GM12892 (cell line): ENCODE measurements around the gene CELF1.
A peak's percentile ranks its signal among the peaks of the same experiment; 100 is the strongest.

Experiments used
- DNase-seq: peaks from one replicate; pipeline ENCODE4 v3.0.0; 2011; ENCODE audit not compliant: insufficient read length
- FAIRE-seq: peaks from 2 replicates; lab custom pipeline; 2011; peaks lifted over from hg19 to GRCh38; lab: Jason Lieb, UNC
- POLR2A ChIP-seq: IDR thresholded peaks from 2 replicates; pipeline ENCODE4 v1.6.1; 2011; ENCODE audit warnings: low read depth, low read length, control low read depth
- POLR2AphosphoS5 ChIP-seq: IDR thresholded peaks from 2 replicates; pipeline ENCODE4 v1.6.1; 2011; ENCODE audit warnings: low read depth, low read length, control low read depth
- TAF1 ChIP-seq: IDR thresholded peaks from 2 replicates; pipeline ENCODE4 v1.6.1; 2011; ENCODE audit warnings: low read depth, mild to moderate bottlenecking, control low read depth, low read length, borderline replicate concordance

CELF1 gene

DNA sequence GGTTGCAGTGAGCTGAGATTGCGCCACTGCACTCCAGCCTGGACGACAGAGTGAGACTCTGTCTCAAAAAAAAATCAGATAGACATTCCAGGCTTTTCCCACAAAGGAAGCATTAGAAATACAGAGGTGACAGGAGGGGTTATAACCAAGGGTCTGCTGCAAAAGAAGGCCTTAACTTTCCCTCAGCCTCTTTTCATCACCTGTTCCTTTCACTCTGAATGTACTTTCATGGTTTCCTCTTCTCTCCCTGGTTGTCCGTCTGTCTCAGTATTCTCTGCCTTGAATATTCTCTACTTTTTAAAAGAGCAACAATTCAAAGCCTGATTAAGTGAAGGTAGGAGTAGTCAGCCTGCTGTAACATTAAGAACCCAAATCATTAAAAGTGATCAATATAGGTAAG lies 50.2 kb downstream of the CELF1 start:
- no peak for FAIRE-seq
- TF ChIP-seq TAF1 = no peak
- no peak for TF ChIP-seq POLR2AphosphoS5
- no peak for TF ChIP-seq POLR2A
- DNase-seq = no peak

DNA sequence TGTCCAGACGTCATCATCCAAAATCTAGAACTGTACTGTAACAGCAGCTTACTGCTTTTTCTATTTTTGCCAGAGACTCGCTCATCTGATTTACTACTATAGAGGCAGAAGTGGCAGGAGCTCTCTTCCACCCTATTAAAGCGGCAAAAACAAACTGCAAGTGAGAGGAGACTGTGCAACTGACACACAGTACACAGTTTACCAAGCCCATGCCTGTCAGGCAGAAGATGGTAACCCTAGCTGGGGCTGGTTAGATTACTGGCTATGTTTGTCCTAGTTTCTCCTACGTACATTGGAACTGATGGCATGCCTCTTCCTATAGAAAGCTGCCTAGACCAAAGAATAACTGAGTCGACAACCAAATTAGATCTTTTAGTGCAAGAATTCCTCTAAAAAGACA lies 51.8 kb downstream of the CELF1 start:
- FAIRE-seq = peak; percentile 5
- no peak for DNase-seq
- TF ChIP-seq TAF1 (no peak), POLR2A (no peak), POLR2AphosphoS5 (no peak)

DNA sequence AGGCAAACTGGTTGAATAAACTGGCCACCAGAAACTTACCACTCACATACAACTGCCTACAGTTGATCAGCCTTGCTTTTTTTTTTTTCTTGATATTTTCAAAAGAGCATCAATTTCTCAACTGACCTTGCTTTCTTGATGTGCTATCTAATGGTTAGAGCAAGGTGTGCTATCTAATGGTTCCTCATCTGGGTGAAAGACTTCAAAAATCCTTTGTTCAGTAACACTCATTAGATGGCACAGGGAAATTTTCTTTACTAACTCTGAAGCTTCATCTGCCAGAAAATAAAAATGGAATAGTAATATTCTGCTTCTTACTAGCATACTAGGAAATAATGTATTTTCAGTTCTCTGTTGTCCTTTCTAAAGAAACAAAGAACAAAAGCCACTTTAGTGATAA lies 52.8 kb downstream of the CELF1 start:
- DNase-seq (no peak), FAIRE-seq (no peak)
- TF ChIP-seq POLR2AphosphoS5 (no peak), POLR2A (no peak), TAF1 (no peak)

DNA sequence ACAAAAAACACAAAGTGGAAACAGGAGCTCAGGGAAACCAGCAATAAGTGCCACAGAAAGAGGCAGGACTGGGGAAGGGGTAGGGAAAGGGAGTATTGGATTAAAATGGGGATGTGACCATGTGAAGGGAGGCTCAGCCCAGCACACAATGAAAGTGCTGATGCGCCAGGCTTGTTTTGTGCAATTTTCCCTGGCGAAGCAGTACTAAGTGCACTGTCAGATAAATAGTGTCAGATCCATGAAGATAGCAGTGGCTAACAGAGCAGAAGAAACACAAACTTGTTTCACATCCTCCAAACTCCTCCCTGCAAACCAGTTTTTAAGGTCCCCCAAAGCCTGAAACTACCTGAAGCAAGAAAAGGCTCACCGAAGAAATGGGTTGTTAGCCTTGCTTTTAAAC lies 53.3 kb downstream of the CELF1 start:
- TF ChIP-seq POLR2AphosphoS5 = no peak
- no peak for TF ChIP-seq TAF1
- TF ChIP-seq POLR2A = no peak
- DNase-seq (no peak), FAIRE-seq (peak; percentile 80)

DNA sequence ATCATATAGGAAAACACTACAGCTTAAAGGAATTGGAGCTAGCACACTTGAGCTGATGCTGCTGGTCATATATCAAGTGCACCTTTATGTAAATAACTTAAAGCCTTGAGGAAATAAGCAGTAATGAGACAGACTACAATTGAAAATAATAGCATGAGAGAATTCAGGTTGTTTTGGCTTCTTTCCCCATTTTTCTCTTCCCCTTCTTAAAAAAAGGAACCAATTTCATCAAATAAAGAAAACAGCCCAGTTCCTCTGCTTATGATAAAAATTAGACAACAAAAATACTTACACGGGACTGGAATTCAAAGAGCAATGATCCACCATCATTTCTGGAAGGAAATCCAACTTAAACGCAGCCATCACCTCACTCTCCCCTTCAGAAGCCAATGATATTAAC lies 53.8 kb downstream of the CELF1 start:
- DNase-seq (no peak), FAIRE-seq (no peak)
- TF ChIP-seq TAF1 = no peak
- no peak for TF ChIP-seq POLR2AphosphoS5
- TF ChIP-seq POLR2A = no peak

DNA sequence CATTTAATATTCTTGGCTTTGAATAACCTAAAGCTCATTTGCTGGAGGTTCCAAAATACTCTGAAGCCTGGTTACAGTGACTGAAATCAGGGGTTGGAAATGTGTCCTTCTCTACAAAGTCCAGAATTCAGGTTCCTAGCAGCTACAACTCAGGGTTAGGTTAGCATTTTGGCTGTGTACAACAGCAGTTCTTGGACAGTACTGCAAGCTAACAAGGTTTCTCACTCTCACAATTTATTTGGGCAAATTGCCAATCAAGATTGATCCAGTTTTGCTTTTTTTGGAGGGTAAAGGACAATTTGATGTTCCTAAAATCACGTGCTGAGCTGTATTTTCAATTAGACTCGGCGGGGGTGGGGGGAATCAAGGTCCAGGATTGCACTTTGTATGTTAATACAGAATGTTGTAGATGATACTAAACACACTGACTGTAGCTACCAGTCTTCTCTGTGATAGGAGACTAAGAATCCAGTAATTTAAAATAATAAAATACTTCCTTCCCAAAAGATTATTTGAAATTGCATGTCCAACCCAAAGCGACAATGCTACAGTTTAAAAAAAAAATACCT lies 54.3 kb downstream of the CELF1 start:
- FAIRE-seq (peak; percentile 24), DNase-seq (no peak)
- TF ChIP-seq TAF1 (no peak), POLR2AphosphoS5 (no peak), POLR2A (no peak)

DNA sequence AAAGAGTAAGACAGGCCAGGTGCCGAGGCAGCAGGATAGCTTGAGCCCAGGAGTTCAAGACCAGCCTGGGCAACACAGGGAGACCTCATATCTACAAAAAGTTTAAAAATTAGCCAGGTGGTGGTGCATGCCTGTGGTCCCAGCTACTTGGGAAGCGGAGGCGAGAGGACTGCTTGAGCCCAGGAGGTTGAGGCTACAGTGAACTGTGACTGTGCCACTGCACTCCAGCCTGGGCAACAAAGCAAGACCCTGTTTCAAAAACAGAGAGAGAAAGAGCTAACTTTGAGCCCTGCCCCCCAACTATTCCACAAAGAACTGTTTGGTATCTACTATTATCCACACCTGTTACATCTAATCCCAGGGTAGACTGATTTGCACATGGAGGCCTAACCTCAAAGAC lies 54.8 kb downstream of the CELF1 start:
- no peak for TF ChIP-seq TAF1
- TF ChIP-seq POLR2AphosphoS5 = no peak
- TF ChIP-seq POLR2A = no peak
- peak; percentile 30 for FAIRE-seq
- DNase-seq = no peak

DNA sequence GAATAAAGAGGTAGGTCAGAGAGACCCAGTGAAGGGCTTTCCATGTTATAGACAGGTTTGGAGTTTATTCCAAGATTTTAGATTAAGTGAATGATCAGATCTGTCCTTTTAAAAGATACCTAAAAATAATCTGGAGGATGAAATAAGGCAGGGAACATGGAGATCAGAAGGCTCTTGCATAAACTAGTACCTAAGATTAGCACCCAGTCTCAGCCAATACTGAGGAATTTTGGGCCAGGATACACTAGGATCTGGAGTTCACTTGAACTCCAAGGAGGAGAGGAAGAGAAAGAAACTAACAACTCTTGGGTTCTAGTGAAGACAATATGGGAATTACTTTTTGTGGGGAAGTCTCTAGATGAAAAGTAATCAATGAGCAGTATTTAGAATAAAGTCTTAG lies 56.1 kb downstream of the CELF1 start:
- no peak for FAIRE-seq
- DNase-seq = no peak
- TF ChIP-seq POLR2A (no peak), POLR2AphosphoS5 (no peak), TAF1 (no peak)

DNA sequence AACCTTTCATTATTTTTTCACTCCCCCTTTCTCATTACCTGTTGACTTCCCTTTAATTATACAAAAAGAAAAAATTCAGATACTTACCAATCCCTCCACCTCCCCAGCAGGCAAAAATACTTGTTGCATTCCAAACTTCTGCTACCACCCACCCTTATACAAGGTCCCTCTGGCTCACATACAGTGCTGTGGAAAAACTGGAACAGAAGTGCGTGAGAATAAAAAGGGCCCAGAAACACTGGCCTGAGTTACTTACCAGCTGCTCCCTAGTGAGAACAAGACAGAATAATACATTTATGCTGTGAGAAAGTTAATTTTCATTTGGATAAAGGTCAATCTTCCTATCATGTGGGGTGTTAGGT lies 57.1 kb downstream of the CELF1 start:
- no peak for DNase-seq
- FAIRE-seq = no peak
- TF ChIP-seq POLR2AphosphoS5 (no peak), TAF1 (no peak), POLR2A (no peak)

DNA sequence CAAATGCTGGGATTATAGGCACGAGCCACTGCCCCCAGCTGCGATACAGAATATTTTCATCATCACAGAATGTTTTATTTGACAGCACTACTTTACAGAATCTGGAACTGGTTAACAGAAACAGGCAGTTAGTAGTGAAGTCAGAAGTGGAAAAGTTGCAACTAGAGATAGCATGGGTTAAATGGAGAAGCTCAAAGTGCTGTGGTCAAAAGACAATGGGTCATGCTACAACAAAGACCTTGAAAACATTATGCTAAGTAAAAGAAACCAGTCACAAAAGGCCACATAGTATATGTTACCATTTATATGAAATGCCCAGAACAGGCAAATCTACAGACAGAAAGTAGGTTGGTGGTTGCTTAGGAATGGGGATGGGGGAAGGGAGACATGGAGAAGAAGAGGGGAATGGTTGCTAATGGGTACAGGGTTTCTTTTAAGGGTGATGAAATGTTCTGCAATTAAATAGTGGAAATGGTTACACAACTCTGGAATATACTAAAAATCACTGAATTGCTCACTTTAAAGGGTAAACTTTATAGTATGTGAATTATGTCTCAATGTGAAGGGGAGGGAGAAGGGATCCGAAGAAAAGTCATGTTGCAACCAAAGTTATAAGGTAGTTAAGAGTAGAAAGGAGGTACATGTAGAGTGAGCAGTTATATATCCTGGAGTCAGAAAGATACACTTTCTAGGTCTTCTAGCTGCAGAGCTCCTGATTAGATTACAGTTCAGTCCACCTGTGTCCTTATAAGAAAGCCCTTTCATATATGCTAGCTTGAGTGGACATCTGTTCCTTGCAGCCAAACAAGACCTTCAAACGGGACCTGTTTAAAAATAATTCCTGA lies 57.7 kb downstream of the CELF1 start:
- TF ChIP-seq TAF1 = no peak
- no peak for TF ChIP-seq POLR2A
- TF ChIP-seq POLR2AphosphoS5 = no peak
- DNase-seq (no peak), FAIRE-seq (no peak)

DNA sequence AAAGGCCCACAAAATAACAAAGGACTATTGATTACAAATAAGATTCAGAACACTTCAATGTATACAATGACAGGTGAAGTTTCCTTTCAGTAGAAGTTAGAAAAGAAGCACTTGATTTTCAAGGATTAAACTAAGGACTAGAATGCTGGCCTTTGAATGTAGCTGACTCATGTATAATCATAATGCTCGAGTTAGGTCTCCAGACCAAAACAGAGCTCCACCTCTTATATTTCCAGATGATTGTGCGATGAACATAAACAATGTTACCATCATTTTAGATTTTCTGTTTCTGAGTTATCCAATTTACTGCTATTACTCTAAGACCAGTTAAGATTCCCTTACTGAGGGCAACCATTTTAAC lies 63.6 kb downstream of the CELF1 start:
- DNase-seq = no peak
- TF ChIP-seq POLR2A (no peak), POLR2AphosphoS5 (no peak), TAF1 (no peak)
- no peak for FAIRE-seq
